ENCODE measurements around the gene TNNT1.

DNA sequence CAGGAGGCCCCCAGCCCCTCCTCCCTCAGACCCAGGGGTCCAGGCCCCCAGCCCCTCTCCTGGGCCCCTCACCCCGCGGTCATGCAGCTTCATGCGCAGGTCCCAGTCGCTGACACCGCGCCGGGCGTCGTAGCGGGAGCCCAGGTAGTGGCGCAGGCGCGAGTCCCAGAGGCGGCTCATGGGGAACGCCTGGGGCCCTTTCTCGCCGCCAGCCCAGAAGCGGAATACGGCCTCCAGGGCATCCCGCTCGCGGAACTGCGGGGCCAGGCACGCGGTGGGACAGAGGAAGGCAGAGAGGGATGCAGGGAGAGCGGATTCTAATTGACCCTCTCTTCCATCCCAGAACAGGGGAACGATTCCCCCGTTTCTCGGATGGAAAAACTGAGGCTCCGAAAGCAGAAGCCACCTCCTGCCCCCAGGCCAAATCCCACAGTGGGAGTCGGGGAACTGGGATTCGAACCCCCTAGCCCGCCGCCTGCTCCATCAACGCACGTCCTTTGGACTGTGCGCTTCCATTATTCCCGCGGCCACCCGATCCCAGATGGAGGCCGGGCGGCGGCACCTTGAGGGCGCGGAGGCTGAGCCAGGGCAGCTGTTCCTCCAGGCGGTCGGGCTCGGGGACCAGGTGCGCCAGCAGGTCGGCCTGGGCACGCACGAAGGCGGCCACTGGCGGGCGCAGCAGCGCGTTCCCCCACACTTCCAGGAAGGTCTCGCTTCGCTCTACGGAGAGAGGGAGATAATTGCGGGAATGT lies 12.7 kb upstream of the TNNT1 start:
- TF ChIP-seq EZH2 (IDR thresholded peaks at IDR 0.05) (no peak), POLR2AphosphoS5 (IDR thresholded peaks at IDR 0.05; ENCODE audit: borderline replicate concordance, low read depth, low read length) (no peak), FOXP2 (optimal IDR thresholded peaks at IDR 0.05; ENCODE audit: control extremely low read depth, extremely low read length, insufficient read depth) (no peak)

Measured in SK-N-MC (cell line).